Gastrocnemius medialis (tissue), 4 donors: ENCODE data around the gene RHOV. TPM values are rescaled to one million over a fixed set of nuclear protein-coding genes. Genes with fewer than 3 reads are reported as not detected.

ENCODE experiments used
- ATAC-seq, 2 donors: fragments of 150-250 bp; one replicate each; pipeline ENCODE4 v1.9.1; 2016
- DNase-seq, 2 donors: peaks; one replicate each; pipeline ENCODE4 v3.0.0-alpha.2; 2019
- H3K27ac ChIP-seq, 4 donors: fragments of 200-600 bp; sonication (generic); 1 replicate in 1 of 4; 2 replicates in 3 of 4; pipeline ENCODE4 v1.5.1; 2016 to 2018; ENCODE audit warnings: mild to moderate bottlenecking in 2 of 4, moderate library complexity in 1 of 4
- H3K27me3 ChIP-seq, 3 donors: fragments of 200-600 bp; sonication (generic) in 2 of 3; 1 replicate in 1 of 3; 2 replicates in 2 of 3; pipeline versions ENCODE4 v1.5.1 to v1.6.0; 2016 to 2019; ENCODE audit warnings: mild to moderate bottlenecking in 1 of 3, moderate library complexity in 1 of 3
- H3K36me3 ChIP-seq, 2 donors: fragments of 200-600 bp; sonication (generic) in 1 of 2; one replicate each; pipeline ENCODE4 v1.5.1; 2017 to 2018
- H3K4me1 ChIP-seq, 2 donors: fragments of 200-600 bp; sonication (generic) in 1 of 2; one replicate each; pipeline ENCODE4 v1.5.1; 2016 to 2017; ENCODE audit warnings: mild to moderate bottlenecking in 2 of 2
- H3K4me3 ChIP-seq, 4 donors: fragments of 200-600 bp; sonication (generic) in 3 of 4; 1 replicate in 1 of 4; 2 replicates in 3 of 4; pipeline ENCODE4 v1.5.1; 2016 to 2019; ENCODE audit warnings: mild to moderate bottlenecking in 2 of 4
- H3K9me3 ChIP-seq, 3 donors: fragments of 200-600 bp; sonication (generic) in 2 of 3; 1 replicate in 1 of 3; 2 replicates in 2 of 3; pipeline ENCODE4 v1.5.1; 2016 to 2019
- CTCF ChIP-seq, 5 experiments: fragments of 450-650 bp in 3 of 5; fragments of 200-600 bp in 2 of 5; sonication (generic) in 2 of 5; IDR thresholded peaks in 4 of 5; conservative IDR thresholded peaks in 1 of 5; 1 replicate in 4 of 5; 2 replicates in 1 of 5; pipeline ENCODE4 v1.5.1; 2016 to 2019; ENCODE audit warnings: antibody characterized with exemption in 5 of 5, mild to moderate bottlenecking in 3 of 5, moderate library complexity in 3 of 5
- POLR2A ChIP-seq, 2 donors: fragments of 450-650 bp; IDR thresholded peaks; one replicate each; pipeline ENCODE4 v1.6.1; 2017; ENCODE audit warnings: antibody characterized with exemption in 2 of 2, mild to moderate bottlenecking in 2 of 2, moderate library complexity in 2 of 2
- in situ Hi-C, 4 donors: fragments of 200-750 bp; cut with MboI; loops; one replicate each; pipeline versions ENCODE4 v1.15.0 to v1.8.0; 2017; ENCODE audit warnings: low sequenced_read_pairs in 4 of 4
- intact Hi-C: fragments of 100-400 bp; cut with DNase I; formaldehyde crosslinking; loops from one replicate; pipeline ENCODE4 v1.15.1; 2023; ENCODE audit warnings: low total_unique reads
- total RNA-seq, 4 donors: library from RNA; depleted of rRNA; stranded (reverse); fragments of >200 nt; gene quantifications; one replicate each; pipeline versions ENCODE4 v1.1.0 to v1.2.3, GENCODE V29; 2016

RHOV gene
- total RNA-seq, 4 donors from 2014 or later: not detected

- ATAC-seq (no peak), DNase-seq (no peak)
- Histone ChIP-seq H3K9me3 (no peaks in the 10 kb centered on the region), H3K4me1 (peaks cover 2% of the 10 kb centered on the region in 2 donors), H3K4me3 (no peak overlapping the region), H3K27me3 (no peaks in the 10 kb centered on the region), H3K27ac (peak overlapping the region; percentile 15 to 67 (median 42)), H3K36me3 (no peaks in the 10 kb centered on the region)
- TF ChIP-seq POLR2A (IDR thresholded peaks at IDR 0.05) (no peak), CTCF (IDR thresholded peaks at IDR 0.05 in 4 of 5, conservative IDR thresholded peaks at IDR 0.05 in 1 of 5) (no peak)
- in situ Hi-C loops (no loop called here), intact Hi-C loops (no loop called here)
Observed at GRCh38 chr15:40915116-40915661, 41.2 kb upstream of the RHOV start.

GRCh38 chr15:40914486-40914885, 40.5 kb upstream of the RHOV start:
- DNase-seq (no peak), ATAC-seq (no peak)
- H3K9me3 ChIP-seq: no peaks in the 10 kb centered on the region
- no peak for TF ChIP-seq POLR2A (IDR thresholded peaks at IDR 0.05)
- TF ChIP-seq CTCF (IDR thresholded peaks at IDR 0.05 in 4 of 5, conservative IDR thresholded peaks at IDR 0.05 in 1 of 5): no peak
- H3K27ac ChIP-seq: peak overlapping the region in 3 of 4 donors; percentile 15 to 67 (median 59)
- no peaks in the 10 kb centered on the region for H3K27me3 ChIP-seq
- intact Hi-C loops: no loop called here
- in situ Hi-C loops: no loop called here
- no peaks in the 10 kb centered on the region for H3K36me3 ChIP-seq
- peaks cover 9% of the 10 kb centered on the region in 2 donors for H3K4me1 ChIP-seq
- H3K4me3 ChIP-seq: no peak overlapping the region

GRCh38 chr15:40914013-40914412, 40.0 kb upstream of the RHOV start:
- Histone ChIP-seq H3K9me3 (no peaks in the 10 kb centered on the region), H3K4me1 (peaks cover 13 to 14% of the 10 kb centered on the region in 2 donors), H3K27me3 (no peaks in the 10 kb centered on the region), H3K4me3 (no peak overlapping the region), H3K27ac (peak overlapping the region in 1 of 4 donors; percentile 67), H3K36me3 (no peaks in the 10 kb centered on the region)
- no peak for DNase-seq
- intact Hi-C loops: no loop called here
- TF ChIP-seq POLR2A (IDR thresholded peaks at IDR 0.05): no peak
- TF ChIP-seq CTCF (IDR thresholded peaks at IDR 0.05 in 4 of 5, conservative IDR thresholded peaks at IDR 0.05 in 1 of 5): no peak
- ATAC-seq: no peak
- in situ Hi-C loops: no loop called here

- in situ Hi-C loops (no loop called here), intact Hi-C loops (no loop called here)
- no peak overlapping the region for H3K27ac ChIP-seq
- peaks cover 13 to 15% of the 10 kb centered on the region in 2 donors for H3K4me1 ChIP-seq
- no peaks in the 10 kb centered on the region for H3K9me3 ChIP-seq
- no peak overlapping the region for H3K4me3 ChIP-seq
- DNase-seq: no peak
- ATAC-seq: no peak
- TF ChIP-seq CTCF (IDR thresholded peaks at IDR 0.05 in 4 of 5, conservative IDR thresholded peaks at IDR 0.05 in 1 of 5): no peak
- no peak for TF ChIP-seq POLR2A (IDR thresholded peaks at IDR 0.05)
- no peaks in the 10 kb centered on the region for H3K36me3 ChIP-seq
- H3K27me3 ChIP-seq: no peaks in the 10 kb centered on the region
Observed at GRCh38 chr15:40912478-40912877, 38.4 kb upstream of the RHOV start.

- no peak overlapping the region for H3K27ac ChIP-seq
- in situ Hi-C loops: no loop called here
- ATAC-seq: no peak
- intact Hi-C loops: no loop called here
- H3K36me3 ChIP-seq: no peaks in the 10 kb centered on the region
- no peaks in the 10 kb centered on the region for H3K9me3 ChIP-seq
- H3K27me3 ChIP-seq: no peaks in the 10 kb centered on the region
- no peak overlapping the region for H3K4me3 ChIP-seq
- H3K4me1 ChIP-seq: peaks cover 21 to 23% of the 10 kb centered on the region in 2 donors
- DNase-seq: no peak
- TF ChIP-seq CTCF (IDR thresholded peaks at IDR 0.05 in 4 of 5, conservative IDR thresholded peaks at IDR 0.05 in 1 of 5) (no peak), POLR2A (IDR thresholded peaks at IDR 0.05) (no peak)
Observed at GRCh38 chr15:40911693-40912092, 37.7 kb upstream of the RHOV start.
